AG10803 (cell line): ENCODE data around the gene RET.
"Not testable (repeated sequence)": the region's sequence is repeated elsewhere in the genome, so short reads cannot be mapped to it uniquely, and the experiment has no call there.

Experiments used
- DNase-seq: peaks from one replicate; pipeline ENCODE4 v3.0.0; 2010; ENCODE audit warnings: low read depth
- H3K4me3 ChIP-seq: 2 replicates; pipeline ENCODE4 v1.5.1; 2011; ENCODE audit warnings: mild to moderate bottlenecking, low read length, control low read depth
- CTCF ChIP-seq: conservative IDR thresholded peaks from 2 replicates; pipeline ENCODE4 v1.5.1; 2011; ENCODE audit warnings: mild to moderate bottlenecking, low read length, control low read depth, inconsistent platforms

Gene RET

GRCh38 chr10:43145311-43145710 lies 68.4 kb downstream of the RET start:
- no peak for TF ChIP-seq CTCF
- DNase-seq: no peak
- H3K4me3 ChIP-seq: no peak overlapping the region

- DNase-seq, H3K4me3 ChIP-seq: not testable (repeated sequence)
These were observed 69.1 kb downstream of the RET start for GRCh38 chr10:43145936-43146335.

GRCh38 chr10:43151371-43151770 lies 74.5 kb downstream of the RET start:
- H3K4me3 ChIP-seq: no peak overlapping the region
- no peak for DNase-seq
- TF ChIP-seq CTCF: no peak

- TF ChIP-seq CTCF: no peak
- H3K4me3 ChIP-seq: no peak overlapping the region
- no peak for DNase-seq
These were observed 77.0 kb downstream of the RET start for GRCh38 chr10:43153901-43154300.

- no peak for TF ChIP-seq CTCF
- no peak for DNase-seq
- H3K4me3 ChIP-seq: no peak overlapping the region
These were observed 78.4 kb downstream of the RET start for GRCh38 chr10:43155221-43155620.

- no peak for DNase-seq
- H3K4me3 ChIP-seq: no peak overlapping the region
- TF ChIP-seq CTCF: no peak
These were observed 78.9 kb downstream of the RET start for GRCh38 chr10:43155741-43156140.

GRCh38 chr10:43156590-43157341 lies 79.9 kb downstream of the RET start:
- TF ChIP-seq CTCF: peak; percentile 24
- H3K4me3 ChIP-seq: no peak overlapping the region
- peak; percentile 33 for DNase-seq

GRCh38 chr10:43158636-43159035 lies 81.8 kb downstream of the RET start:
- H3K4me3 ChIP-seq: no peak overlapping the region
- TF ChIP-seq CTCF: no peak
- DNase-seq: no peak
